HG03342 (cell line): Measurements from ENCODE around the gene NECTIN4.
"Not testable (repeated sequence)": the region's sequence is repeated elsewhere in the genome, so short reads cannot be mapped to it uniquely, and the experiment has no call there.

ENCODE experiments used
- ATAC-seq: cut with Tn5 transposase; IDR thresholded peaks from one replicate; pipeline ENCODE4 v1.9.1; 2021; ENCODE audit warnings: mild to moderate bottlenecking, moderate library complexity; ENCODE audit not compliant: unreplicated experiment

NECTIN4 gene

GRCh38 chr1:161089251-161089924 lies at the start of gene NECTIN4:
TSS of gene NECTIN4 (minus strand) at chr1:161089558. CDS start at chr1:161089296, 262 bp downstream.
- no peak for ATAC-seq

GRCh38 chr1:161138431-161138830 lies 49.1 kb upstream of the NECTIN4 start:
- no peak for ATAC-seq

GRCh38 chr1:161137881-161138280 lies 48.5 kb upstream of the NECTIN4 start:
- no peak for ATAC-seq

DNA sequence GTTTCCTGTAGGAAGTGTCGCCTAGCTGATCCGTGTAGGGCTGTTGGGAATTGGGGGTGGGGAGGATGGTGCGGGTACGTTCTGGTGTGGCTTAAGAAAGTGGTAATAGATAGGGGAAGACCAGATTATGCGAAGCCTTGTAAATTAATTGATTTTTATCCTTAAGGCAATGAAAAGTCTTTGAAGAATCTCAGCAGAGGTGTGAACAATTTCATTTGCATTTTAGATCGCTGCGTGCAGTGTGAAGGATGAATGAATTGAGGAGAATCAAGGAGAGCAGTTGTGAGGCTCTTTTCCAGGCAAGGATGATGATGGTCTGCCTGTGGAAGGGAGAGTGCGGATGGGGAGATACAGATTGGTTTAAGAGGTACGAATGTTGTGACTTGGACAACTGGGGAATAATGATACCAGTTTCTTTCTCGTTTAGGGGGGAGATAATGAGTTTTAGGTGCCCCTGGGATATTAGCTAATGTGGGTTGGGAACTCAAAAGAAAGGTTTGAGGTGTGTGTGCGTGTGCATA lies 43.9 kb upstream of the NECTIN4 start:
- ATAC-seq = no peak

GRCh38 chr1:161132410-161133219 lies 43.3 kb upstream of the NECTIN4 start, which contains the start of gene DEDD:
TSS of gene DEDD (minus strand) at chr1:161132667. CDS start at chr1:161124462, 8,205 bp downstream.
- ATAC-seq = peak; percentile 92

- ATAC-seq = no peak
Measured at GRCh38 chr1:161131523-161132409, 42.4 kb upstream of the NECTIN4 start.

DNA sequence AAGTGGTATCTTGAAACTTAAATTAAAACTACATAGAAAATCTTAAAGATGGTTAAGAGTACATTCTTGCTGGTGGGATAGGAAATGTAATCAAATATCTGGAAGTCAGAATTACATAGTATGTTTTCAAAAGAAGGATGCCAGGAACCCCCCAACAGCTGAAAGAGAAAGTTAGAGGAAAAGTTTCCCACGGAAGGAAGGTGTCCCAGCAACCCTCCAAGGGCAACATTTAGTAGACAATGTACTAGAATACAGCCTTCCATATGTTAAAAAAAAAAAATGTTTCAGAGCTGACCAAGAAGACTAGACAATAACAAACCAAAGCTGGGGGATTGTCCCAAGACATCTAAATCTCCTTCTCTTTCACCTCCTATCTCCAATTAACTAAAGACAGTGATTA lies 40.9 kb upstream of the NECTIN4 start:
- ATAC-seq = no peak

DNA sequence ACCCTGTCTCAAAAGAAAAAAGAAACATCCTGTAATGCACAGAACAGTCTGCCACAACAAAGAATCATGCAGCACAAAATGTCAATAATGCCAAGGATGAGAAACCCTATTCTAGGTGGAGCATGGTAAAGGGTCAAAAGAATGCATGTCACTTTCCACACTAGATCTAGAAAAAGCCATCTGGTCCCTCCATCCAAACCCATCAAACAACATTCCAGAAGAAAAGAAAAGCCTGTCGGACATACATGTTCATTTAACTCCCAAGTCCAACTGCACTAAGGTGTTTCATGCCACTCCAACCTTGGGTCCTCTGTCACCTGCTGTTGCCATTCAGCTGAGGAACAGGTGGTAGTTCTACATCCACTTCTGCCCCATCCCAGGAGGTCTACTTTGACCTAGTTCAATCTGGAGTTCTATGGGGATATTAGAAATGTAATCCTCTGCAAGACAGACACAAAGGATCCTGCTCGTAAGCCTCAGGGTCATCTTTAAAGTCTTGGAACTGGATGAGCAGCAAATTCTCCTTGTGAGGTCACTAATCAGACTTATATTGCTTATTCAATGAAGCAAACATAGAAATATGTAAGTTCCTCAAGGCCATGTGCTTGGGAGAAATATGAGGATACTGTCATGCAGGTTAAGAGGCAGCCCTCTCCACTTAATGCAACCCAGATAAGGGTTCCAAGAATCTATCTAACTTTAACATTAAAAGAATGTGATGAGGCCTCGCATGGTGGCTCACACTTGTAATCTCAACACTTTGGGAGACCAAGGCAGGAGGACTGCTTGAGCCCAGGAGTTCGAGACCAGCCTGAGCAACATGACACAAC lies 39.4 kb upstream of the NECTIN4 start:
- ATAC-seq = no peak

GRCh38 chr1:161127649-161128048 lies 38.3 kb upstream of the NECTIN4 start:
- no peak for ATAC-seq

GRCh38 chr1:161122967-161123366 lies 33.6 kb upstream of the NECTIN4 start:
- no peak for ATAC-seq

GRCh38 chr1:161121834-161122233 lies 32.5 kb upstream of the NECTIN4 start:
- ATAC-seq = no peak

- ATAC-seq = no peak
Measured at GRCh38 chr1:161121042-161121650, 31.8 kb upstream of the NECTIN4 start.

DNA sequence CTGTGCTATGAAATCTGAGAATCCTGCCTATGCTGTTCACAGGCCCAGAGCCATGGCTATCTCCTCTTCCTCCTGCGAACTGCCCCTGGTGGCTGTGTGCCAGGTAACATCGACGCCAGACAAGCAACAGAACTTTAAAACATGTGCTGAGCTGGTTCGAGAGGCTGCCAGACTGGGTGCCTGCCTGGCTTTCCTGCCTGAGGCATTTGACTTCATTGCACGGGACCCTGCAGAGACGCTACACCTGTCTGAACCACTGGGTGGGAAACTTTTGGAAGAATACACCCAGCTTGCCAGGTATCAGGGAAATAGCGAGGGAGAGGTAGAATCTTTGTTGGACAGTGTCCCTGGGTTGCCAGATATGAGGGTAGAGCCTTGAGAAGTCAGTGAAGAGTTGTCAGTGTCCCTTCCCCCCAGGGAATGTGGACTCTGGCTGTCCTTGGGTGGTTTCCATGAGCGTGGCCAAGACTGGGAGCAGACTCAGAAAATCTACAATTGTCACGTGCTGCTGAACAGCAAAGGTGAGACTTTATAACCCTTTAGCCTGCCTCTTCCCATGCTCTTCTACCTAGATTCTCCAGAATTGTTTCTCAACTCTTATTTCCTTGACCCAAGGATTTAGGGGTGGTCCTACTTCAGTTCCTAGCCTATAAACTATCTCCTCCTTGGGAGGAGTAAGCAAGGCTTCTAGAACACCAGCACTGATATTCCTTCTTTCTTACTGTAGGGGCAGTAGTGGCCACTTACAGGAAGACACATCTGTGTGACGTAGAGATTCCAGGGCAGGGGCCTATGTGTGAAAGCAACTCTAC lies 29.9 kb upstream of the NECTIN4 start:
- peak; percentile 40 for ATAC-seq

GRCh38 chr1:161117759-161118581 lies 28.6 kb upstream of the NECTIN4 start, which contains the start of the genes NIT1 and PFDN2:
TSS of gene NIT1 (plus strand) at chr1:161118105. CDS start at chr1:161118177, 72 bp downstream.
TSS of gene PFDN2 (minus strand) at chr1:161118037. CDS start at chr1:161118026, 11 bp downstream.
- peak; percentile 82 for ATAC-seq

DNA sequence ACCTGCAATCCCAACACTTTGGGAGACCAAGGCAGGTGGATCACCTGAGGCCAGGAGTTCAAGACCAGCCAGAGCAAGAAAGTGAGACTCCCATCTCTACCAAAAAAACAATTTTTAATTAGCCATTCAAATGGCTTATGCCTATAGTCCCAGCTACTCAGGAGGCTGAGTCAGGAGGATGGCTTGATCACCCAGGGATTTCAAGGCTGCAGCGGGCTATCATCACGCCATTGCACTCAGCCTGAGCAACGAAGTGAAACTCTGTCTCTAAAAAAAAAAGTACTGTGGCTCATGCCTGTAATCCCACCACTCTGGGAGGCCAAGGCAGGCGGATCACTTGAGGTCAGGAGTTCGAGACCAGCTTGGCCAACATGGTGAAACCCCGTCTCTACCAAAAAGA lies 26.6 kb upstream of the NECTIN4 start:
- not testable (repeated sequence) for ATAC-seq

- ATAC-seq = no peak
Measured at GRCh38 chr1:161115132-161115711, 25.9 kb upstream of the NECTIN4 start.

GRCh38 chr1:161114556-161114955 lies 25.2 kb upstream of the NECTIN4 start:
- ATAC-seq = no peak
